T-helper 2 cell (primary cell): ENCODE measurements around the gene CNDP2.
"Not testable (repeated sequence)": the region's sequence is repeated elsewhere in the genome, so short reads cannot be mapped to it uniquely, and the experiment has no call there.

ENCODE experiments used
- DNase-seq, 5 experiments: peaks; one replicate each; pipeline versions ENCODE4 v3.0.0 to v3.0.0-alpha.2; 2012 to 2022

Gene CNDP2

GRCh38 chr18:74519320-74520095, 23.3 kb downstream of the CNDP2 start:
- DNase-seq, result no peak

- no peak for DNase-seq
Observed at GRCh38 chr18:74520096-74520833, 24.1 kb downstream of the CNDP2 start.

DNA sequence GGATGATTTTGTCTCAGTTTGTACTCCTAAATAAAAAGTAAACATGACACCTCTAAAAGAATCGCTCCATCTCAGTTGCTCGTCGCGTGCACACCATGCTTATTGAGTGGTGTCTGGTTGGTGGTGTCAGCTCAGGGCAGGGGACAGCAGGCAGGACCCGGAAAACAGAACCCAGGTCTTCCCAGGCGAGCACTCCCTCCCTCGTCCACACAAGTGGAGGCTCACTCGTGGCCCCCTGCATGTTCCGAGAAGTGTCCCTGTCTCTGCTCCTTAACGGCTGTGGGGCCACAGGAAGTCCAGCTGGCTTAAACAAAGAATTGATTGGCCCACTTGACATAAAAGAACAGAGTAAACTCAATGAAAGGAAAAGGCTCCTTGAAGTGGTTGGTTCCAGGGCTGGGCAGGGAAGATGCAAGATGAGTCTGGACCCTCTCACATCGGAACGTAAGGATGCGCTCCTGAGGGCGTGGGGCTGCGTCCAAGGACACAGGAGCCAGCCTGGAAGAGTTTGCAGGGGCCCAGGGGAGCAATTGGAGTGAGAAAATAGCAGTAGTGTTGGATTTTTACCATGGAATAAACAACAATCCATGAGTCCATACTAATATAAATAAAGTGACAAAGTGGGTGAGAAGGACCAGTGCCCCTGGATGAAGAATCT, 25.0 kb downstream of the CNDP2 start:
- DNase-seq, result no peak

DNA sequence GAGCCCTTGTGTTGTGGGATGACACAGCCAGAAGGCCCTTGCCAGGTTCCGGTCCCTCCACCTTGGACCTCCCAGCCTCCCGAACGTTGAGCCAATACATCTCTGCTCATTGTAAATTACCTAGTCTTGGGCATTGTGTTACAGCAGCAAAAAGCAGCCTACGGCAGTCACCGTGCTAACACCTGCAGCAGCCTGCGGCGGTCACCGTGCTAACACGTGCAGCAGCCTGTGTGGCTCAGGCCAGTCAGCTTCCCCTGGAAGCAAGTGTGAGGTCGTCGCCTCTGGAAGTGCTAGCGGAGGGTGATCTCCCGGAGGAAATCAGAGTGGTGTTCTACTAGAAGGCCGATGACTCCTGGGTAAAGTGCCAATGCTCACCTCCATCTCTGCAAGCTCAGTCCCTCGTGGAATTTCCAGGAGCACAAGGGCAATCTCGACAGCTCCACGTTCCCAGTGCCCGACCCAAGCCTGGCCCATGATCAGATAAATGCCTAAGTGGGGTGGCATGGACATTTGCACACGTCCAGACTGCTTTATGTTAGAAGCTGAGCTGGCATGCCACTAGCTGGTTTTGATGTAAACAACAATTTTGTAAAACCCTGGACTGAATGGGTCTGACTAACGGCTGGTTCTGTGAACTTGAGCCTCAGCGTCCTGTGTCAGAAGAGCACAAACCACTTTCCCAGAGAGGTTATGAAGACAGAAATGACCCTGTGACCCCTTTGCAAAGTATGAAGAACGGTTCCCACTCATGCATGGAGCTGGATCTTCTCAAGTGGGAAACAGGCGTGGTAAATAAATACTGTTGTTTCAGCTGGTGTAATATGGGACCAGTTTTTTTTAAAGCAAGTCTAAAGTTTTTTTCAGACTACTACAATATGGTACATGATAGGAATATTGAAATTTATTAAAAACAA, 26.7 kb downstream of the CNDP2 start:
- no peak for DNase-seq

- no peak for DNase-seq
Observed at GRCh38 chr18:74524097-74524496, 27.9 kb downstream of the CNDP2 start.

GRCh38 chr18:74524915-74525314, 28.8 kb downstream of the CNDP2 start:
- DNase-seq, result not testable (repeated sequence)

DNA sequence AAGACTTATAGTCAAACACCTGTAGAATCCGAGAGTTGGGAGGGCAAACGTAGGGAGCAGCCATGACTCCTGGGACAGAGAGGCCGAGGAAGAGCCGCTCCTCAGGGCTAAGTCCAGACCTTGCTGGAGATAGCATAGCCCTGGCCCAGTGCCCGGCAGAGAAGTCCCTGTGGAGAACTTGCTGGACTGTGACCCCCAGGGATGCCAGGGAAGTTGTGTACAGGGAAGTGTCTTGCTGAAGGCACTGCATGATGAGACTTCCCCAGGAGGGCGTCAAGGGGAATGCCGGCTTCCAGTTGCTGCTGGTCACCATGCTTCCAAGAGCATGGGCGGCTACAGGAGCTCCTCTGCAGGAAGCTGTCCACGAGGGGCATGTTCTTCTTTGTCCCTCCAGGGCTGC, 29.6 kb downstream of the CNDP2 start:
- no peak for DNase-seq

GRCh38 chr18:74526488-74526887, 30.3 kb downstream of the CNDP2 start:
- DNase-seq, result no peak

DNA sequence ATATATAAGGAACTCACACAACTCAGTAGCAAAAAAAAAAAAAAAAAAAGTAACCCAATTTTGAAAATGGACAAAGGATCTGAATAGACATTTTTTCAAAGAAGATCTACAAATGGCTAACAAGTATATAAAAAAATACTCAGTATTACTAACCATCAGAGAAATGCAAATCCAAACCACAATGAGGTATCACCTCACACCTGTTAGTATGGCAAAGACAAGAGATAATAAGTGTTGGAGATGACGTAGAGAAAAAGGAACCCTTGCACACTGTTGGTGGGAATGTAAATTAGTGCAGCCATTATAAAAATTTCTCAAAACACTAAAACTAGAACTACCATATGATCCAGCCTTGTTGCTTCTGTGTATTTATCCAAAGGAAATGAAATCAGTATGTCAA, 32.3 kb downstream of the CNDP2 start:
- no peak for DNase-seq

- no peak for DNase-seq
Observed at GRCh38 chr18:74528913-74529312, 32.8 kb downstream of the CNDP2 start.

GRCh38 chr18:74529378-74529777, 33.2 kb downstream of the CNDP2 start:
- no peak for DNase-seq

GRCh38 chr18:74529811-74530583, 33.8 kb downstream of the CNDP2 start:
- no peak for DNase-seq

- no peak for DNase-seq
Observed at GRCh38 chr18:74530584-74530862, 34.4 kb downstream of the CNDP2 start.

GRCh38 chr18:74531043-74531442, 34.9 kb downstream of the CNDP2 start:
- no peak for DNase-seq

- DNase-seq, result no peak
Observed at GRCh38 chr18:74532511-74533025, 36.4 kb downstream of the CNDP2 start.

- DNase-seq, result no peak
Observed at GRCh38 chr18:74533666-74534065, 37.5 kb downstream of the CNDP2 start.

DNA sequence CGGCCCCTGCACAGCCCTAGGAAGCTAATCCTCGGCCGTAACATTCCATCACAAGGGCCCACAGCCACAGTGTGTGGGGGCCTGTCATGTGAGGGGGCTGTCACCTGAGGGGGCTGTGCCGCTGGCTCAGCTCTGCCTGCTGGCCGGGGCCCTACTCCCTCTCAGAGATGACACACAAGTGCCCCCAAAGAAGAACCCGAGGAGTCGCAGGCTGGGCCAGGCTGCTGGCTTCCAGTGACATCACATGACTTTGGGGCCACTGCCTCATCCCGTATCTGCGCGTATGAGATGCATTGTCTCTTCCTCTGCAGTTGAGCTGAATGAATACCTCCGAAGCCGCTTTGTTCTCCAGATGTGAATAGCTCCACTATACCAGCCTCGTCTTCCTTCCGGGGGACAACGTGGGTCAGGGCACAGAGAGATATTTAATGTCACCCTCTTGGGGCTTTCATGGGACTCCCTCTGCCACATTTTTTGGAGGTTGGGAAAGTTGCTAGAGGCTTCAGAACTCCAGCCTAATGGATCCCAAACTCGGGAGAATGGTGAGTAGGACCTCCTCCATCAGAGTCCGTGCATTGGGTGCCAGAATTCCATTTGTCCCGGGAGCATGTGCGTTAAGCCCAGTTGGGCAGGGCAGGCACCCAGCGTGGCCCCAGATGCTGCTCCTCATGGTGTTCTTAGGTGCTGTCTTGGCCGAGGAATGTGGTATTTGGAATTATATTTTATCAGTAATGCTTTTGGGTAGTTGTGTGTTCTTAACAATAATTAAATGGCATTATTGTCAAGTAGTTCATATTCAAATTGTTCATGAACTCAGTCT, 38.2 kb downstream of the CNDP2 start, which contains the start of gene CNDP1:
Gene CNDP1 (plus strand): TSS at position 351 of the 820 bp plus-strand sequence. CDS start 168 bp downstream, at position 519.
- no peak for DNase-seq

- no peak for DNase-seq
Observed at GRCh38 chr18:74534981-74535649, 39.0 kb downstream of the CNDP2 start.

DNA sequence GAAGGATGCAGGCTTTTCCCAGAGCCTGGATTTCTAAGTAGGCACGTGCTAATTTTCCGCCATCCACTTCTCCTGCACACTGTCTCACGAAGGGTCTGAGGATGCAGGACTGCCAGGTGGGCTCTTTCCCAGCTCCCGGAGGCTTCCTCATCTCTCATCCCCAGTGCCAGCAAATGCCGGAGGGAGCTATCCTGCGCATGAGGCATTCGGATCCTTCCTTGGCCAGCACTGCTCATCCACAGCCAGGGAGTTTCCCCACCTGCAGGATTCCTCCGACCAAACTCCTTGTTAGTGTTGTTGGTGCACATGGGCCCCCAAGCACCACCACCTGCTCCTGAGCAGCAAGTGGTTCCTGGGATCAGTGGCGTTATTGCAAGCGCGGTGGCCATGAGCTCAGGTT, 43.1 kb downstream of the CNDP2 start:
- no peak for DNase-seq
